GM21528 (cell line): ENCODE data around the gene AFDN.

Experiments used
- ATAC-seq: cut with Tn5 transposase; IDR thresholded peaks from one replicate; pipeline ENCODE4 v1.9.1; 2021; ENCODE audit warnings: mild to moderate bottlenecking, moderate library complexity; ENCODE audit not compliant: unreplicated experiment, low FRiP score

AFDN gene

GRCh38 chr6:167795874-167796191, 30.9 kb upstream of the AFDN start:
- ATAC-seq = no peak

DNA sequence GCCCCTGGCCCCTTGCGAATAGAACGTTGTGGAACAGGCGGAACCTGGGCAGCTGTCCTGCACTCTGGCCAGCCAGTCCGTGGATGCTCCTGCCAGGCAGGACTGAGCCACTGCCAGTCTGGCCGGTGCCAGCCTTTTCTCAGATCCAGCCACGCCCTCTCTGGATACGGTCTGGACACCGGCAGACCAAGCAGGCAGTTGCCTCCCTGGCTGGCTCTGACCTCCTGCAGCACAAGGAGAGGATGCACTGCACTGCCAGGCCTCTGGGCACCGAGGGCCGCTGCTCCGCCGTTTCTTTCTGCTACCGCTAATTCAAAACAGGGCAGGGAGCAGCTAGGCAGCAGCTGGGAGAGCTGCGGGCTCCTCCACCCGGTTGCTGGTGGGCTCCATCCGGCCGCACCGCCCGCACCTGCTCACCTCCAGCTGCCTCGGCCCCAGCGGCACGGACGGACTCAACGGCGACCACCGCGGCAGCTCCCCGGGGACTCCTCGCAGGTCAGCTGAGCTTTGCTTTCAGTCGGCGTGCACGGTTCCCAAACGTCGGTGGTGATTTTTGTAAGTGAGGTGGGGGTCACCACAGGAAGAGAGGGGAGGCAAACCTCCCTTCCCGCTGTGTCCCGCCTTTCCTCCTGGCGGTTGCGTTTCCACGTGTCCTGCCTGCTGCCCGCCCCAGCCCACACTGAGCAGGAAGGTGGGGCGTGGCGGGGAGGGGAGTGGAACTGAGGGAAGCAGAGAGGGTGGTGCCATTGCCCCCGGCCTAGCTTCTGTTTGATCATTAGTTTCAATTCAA, 30.3 kb upstream of the AFDN start:
- ATAC-seq = no peak

DNA sequence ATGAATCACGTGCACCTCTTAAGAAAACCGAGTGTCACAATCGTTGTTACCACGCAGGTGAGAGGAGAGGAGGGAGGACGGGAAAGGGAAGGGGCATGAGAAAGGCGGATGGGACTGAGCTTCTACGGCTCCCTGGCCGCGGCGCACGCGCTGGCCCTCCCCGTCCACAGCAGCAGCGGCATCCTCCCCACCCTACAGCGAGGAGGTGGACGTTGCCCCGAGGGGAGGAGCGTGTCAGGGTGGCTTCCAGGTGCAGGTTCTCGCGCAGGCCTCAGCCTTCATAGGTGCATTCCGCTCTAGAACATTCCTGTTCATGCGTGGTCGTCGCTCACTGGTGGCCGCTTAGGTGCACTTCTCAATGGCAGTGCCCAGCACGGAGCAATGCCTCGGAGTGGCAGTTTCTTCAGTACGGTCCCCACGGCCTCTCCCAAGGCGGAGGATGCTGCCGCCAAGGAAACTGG, 29.7 kb upstream of the AFDN start:
- ATAC-seq = no peak

DNA sequence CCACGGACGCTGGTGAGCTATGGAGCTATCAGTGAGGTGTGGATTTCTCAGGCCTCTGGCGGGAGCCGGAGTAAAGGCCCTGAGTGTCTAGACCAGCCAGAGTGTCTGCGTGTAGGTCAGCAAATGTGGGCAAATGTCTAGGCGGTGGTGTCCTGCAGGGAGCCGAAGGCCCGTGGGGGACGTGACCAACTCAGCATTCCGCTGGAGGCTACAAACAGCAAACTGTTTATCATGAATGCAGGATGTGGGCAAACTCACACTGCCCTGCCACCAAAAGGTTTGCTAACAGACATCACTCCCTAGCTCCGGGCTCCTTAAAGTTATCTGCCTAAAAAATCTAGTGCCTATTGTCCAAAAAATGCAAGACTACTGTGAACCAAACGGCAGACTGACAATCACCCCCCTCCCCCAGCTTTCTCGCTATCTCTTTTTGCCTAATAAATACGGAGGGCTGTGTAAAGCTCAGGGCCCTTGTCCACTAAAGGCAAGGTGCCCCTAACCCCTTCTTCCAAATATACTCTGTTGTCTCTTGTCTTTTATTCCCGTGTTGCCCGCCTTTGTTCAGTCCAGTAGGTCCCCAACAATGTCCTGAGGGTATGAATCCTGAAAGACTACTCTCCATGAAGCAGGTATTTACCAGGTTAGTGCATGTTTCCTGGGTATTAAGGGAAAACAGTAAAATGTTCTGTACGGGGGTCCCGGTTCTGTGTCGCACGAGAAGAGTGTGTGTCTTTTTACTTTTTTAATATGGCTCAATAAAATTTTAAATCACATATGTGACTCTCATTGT, 29.0 kb upstream of the AFDN start:
- ATAC-seq = no peak

DNA sequence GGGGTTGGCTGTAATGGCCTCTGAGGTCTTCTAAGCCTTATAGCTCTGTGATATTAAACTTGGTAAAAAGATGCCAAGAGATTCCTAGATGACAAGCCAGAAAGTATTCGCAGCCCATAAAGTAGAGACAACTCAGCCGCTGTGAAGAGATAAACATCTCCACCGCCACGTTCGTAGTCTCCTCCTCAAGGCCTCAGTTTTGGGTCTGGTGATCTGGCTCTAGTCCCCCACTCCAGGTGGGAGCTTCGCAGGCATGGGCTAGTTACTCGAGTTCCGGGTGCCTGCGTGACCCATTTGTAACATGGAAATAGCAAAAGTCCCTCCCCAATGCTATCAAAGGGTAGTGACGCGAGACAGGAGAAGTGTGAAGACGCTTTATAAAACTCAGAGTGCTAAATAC, 28.3 kb upstream of the AFDN start:
- no peak for ATAC-seq

- no peak for ATAC-seq
Measured at GRCh38 chr6:167799033-167799821, 27.5 kb upstream of the AFDN start.

DNA sequence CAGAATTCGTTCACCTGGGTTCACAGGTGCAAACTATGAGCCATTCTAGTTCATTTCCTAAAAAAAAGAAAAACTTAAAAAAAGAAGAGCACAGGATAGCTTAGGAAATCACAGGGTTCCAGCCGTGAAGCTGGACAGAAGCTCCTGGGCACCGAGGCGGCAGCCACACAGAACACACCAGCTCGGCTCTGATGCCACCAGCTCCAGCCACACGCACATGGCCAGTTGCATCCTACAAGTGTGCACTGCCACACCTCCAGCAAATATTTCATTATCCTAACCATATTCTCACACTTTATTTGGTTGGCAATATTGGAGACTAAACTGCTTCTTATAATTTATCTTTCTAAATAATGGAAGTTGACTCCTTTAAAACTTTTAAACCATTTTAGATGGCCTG, 26.2 kb upstream of the AFDN start:
- ATAC-seq = no peak

DNA sequence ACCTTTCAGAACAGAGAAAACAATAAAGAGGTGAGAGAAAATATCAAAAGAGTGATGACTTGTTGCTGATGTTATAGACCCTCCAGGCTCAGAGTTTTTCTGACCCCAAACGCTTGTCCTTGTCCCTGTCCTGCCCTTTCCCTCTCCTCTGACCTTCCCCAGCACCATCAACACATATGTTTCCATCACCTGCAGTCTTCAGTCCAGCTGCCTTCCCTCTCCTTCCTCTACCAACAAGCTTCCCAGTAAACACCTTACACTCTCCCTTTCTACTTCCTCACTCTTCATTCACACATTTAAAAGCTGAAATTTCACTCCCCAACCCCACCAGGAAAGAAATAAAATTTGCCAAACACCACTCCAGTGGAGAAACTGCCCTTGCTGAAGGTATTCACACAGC, 25.4 kb upstream of the AFDN start:
- ATAC-seq = no peak

DNA sequence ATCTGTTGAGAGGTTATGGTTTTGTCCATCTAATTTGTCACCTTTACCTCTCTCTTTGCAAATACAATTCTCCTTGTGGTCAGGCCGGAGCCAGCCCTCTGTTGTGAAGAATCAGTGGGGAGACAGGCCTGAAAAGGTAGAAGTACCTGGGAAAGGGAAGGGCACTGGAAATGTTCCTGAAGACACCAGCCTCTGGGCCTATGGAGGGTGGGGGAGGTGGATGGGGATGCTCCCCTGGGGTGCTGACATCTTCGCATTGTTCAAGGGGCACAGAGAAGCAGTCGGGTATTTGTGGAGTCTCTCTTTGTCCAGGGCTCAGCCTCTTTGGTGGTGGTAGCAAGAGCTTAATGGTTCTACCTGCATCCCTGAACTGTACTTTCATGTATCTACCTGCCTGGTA, 24.4 kb upstream of the AFDN start:
- ATAC-seq = no peak

GRCh38 chr6:167803816-167804215, 22.9 kb upstream of the AFDN start:
- ATAC-seq = no peak

GRCh38 chr6:167804281-167805013, 22.3 kb upstream of the AFDN start:
- ATAC-seq = no peak

GRCh38 chr6:167805349-167806060, 21.2 kb upstream of the AFDN start:
- ATAC-seq = no peak

DNA sequence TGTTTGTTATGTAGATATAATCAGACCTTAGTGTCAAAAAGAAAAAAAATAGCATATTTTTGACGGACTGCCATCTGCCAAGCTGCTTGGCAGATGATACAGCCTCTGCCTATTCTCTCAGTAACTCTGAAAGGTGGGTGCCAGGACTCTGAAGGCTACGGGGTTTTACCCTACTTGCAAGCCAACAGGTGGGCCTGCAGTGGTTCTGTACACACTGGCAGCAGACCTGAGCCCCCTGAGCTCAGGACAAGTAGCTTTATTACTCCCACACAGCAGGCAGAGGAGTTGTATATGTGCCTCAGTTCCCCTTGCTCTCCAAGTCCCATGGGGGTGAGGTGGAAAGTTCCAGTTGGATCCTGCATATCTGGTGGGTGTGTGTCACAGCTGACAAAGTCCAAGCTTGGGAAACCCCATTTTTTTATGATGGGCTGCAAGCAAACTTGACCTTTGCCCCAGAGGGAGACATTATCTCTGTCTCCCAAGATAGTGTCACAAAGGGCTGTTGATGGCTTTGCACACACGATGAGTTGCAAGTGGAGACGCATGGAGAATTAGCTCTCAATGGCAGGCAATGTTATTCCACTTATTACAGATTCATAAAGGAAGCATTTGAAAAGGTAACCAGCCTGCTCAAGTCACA, 20.5 kb upstream of the AFDN start:
- no peak for ATAC-seq

- ATAC-seq = no peak
Measured at GRCh38 chr6:167807200-167807599, 19.5 kb upstream of the AFDN start.

DNA sequence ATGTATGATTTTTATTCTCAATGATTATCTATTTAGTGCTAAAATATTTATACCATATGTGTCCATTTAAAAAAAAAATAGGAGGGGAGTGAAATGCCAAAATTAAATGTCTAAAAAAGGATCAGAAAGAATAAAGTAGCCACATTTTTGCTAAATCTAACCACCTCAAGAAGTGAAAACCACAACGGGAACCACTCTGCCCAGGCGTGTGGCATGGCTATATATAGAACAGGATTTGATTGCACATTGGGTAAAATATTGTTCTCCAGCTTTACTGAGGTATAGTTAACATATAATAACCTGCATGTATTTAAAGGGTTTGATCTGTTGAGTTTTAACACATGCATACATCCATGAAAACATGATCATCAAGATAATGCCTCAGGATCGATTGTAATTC, 19.0 kb upstream of the AFDN start:
- ATAC-seq = no peak

DNA sequence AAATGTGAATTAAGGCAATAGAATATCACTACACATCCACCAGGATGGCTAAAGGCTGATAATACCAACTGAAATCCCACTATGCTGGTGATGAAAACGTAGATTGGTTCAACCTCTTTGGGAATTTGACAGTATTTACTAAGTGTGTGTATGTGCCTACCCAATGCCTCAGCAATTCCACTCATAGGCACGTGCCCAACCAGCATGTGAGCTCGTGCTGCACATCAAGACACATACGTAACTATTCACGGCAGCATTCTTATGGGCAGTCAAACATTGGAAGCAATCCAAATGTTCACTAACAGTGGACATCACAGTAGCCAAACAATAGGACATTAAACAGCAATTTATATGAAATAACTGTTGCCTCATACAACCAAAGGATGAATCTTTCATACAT, 15.7 kb upstream of the AFDN start:
- ATAC-seq = no peak

DNA sequence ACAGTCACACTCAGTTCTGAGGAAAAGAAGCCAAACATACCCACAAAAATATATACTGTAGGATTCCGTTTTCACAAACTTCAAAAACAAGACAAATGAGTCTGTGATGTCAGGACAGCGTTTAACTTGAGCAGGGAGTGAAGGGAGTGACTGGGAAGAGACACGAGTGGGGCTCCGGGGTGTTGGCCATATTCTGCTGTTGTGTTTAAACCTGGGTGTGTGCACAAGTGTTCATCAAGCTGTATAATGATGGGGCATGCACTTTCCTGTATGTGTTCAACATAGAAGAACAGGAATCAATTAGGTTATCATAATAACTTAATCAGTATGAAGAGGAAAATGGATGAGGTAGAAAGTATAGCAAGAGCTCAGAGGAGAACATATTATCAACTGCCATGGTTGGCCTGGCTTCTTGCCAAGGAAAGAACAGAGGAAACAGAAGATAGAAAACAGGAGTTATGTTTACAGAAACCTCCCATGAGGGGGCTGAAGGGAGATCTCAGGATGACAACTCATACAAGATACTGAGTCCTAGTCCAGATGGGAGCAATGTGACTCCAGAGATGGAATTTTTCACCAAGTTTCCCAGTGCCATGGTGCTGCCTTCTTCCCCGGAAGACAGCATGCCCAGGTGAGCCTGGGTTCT, 15.1 kb upstream of the AFDN start:
- ATAC-seq = no peak

- ATAC-seq = no peak
Measured at GRCh38 chr6:167812088-167812487, 14.6 kb upstream of the AFDN start.
